MG63 (cell line): ENCODE results near the gene CLIC1. TPM values are rescaled to one million over a fixed set of nuclear protein-coding genes. Genes with fewer than 3 reads are reported as not detected.
"Not testable (repeated sequence)": the region's sequence is repeated elsewhere in the genome, so short reads cannot be mapped to it uniquely, and the experiment has no call there.

Experiments
- DNase-seq: peaks from one replicate; pipeline ENCODE4 v3.0.0-alpha.2; 2020
- H3K27me3 ChIP-seq: fragments of 250-450 bp; sonication (Bioruptor Pico); 2 replicates; pipeline ENCODE4 v1.5.1; 2020; ENCODE audit warnings: mild to moderate bottlenecking, moderate library complexity
- H3K36me3 ChIP-seq: fragments of 250-450 bp; sonication (Bioruptor Pico); 2 replicates; pipeline ENCODE4 v1.5.1; 2020; ENCODE audit warnings: mild to moderate bottlenecking, moderate library complexity
- H3K4me3 ChIP-seq: fragments of 250-450 bp; sonication (Bioruptor Pico); 2 replicates; pipeline ENCODE4 v1.5.1; 2020; ENCODE audit warnings: mild to moderate bottlenecking, moderate library complexity
- H3K9me3 ChIP-seq: fragments of 250-450 bp; sonication (Bioruptor Pico); 2 replicates; pipeline ENCODE4 v1.5.1; 2020; ENCODE audit warnings: mild to moderate bottlenecking, moderate library complexity
- total RNA-seq: library from RNA; depleted of rRNA; stranded (reverse); fragments of >200 nt; shearing (Covaris generic); gene quantifications from 2 replicates; pipeline ENCODE4 v1.2.3, GENCODE V29; 2014; ENCODE audit warnings: low replicate concordance

CLIC1 gene
- total RNA-seq, 1 experiment from 2014 or later: 764 TPM

DNA sequence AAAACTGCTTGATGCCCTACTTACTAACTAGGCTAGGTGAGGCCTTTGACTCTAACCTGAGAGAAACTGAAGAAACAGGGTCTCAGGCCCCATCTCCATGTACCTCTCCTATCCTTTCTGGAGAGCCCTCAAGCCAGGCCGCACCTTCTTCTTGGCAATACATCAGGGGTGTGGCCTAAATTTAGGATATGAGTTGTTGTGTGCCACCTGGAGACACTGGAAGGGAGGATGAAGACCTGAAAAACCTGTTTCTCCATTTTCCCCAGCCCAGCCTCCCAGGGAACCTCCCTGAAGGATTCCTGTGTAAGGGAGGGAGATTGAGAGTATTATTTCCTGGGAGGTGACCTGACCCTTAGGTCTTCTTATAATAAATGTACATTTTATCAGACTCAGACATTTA, 18.1 kb downstream of the CLIC1 start:
- H3K36me3 ChIP-seq: no peaks in the 10 kb centered on the region
- H3K4me3 ChIP-seq: no peak overlapping the region
- H3K9me3 ChIP-seq: no peaks in the 10 kb centered on the region
- no peak for DNase-seq
- H3K27me3 ChIP-seq: no peaks in the 10 kb centered on the region

DNA sequence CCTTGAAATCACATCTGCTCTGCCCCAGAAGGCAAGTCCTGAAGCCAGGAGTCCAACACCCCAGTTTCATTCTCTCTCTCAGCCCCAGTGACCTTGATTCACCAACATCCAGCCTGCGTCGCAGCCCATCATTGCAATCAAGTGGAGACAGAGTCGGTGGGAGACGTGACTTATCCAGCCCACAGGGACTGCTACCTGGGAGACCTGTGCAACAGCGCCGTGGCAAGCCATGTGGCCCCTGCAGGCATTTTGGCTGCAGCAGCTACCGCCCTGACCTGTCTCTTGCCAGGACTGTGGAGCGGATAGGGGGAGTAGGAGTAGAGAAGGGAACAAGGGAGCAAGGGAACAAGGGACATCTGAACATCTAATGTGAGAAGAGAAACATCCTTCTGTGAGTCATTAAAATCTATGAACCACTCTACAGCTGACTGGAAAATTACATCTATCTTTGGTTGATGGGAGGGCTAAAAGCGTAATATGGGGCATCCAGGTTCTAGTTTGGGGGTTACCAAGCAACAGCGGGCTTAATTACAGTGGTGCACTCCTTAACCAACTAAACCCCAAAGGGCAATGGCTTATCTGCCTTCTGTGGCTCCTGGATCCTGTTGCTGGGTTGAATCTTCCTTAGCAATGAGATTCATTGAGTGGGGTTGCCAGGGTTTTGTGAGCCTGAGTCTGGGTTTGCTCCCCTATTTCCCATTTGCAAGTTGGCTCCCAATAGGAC, 18.7 kb downstream of the CLIC1 start:
- no peaks in the 10 kb centered on the region for H3K36me3 ChIP-seq
- no peaks in the 10 kb centered on the region for H3K27me3 ChIP-seq
- DNase-seq: no peak
- H3K4me3 ChIP-seq: no peak overlapping the region
- H3K9me3 ChIP-seq: no peaks in the 10 kb centered on the region

DNA sequence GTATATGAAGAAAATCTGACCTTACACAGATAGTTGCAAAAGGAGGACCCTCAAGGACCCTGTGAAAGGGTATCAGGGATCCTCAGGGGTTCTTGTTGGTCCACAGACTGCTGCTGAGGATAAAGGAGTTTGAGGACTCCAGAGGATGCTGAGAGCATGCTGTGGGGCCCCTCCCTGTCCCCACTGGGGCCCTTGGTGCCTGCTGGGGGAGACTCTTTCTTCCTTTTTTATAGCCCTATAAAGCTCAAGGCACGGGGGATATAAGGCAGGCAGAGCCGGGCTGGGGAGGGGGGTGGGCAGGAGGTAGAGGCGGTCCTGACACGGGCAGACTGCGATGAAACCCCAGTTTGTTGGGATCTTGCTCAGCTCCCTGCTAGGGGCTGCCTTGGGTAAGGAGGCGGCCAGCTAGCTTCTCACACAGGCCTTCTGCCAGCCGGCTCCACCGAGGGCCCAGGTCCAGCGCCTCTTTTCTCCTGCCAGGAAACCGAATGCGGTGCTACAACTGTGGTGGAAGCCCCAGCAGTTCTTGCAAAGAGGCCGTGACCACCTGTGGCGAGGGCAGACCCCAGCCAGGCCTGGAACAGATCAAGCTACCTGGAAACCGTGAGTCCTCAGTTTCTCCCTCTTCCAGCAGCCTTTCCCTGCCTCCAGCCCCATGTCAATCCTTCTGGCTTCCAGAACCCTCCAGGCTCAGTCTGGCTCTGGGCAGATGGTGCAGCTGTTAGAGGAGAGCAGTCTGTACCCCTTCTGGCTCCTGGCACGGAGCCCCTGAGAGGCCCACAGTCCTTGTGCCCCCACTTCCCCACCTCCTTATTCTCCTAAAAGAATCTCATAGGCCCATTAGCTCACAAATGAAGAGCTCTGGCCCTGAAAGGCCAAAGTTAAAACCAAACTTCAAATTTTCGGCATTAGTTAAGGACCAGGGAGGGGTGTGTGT, 21.0 kb downstream of the CLIC1 start, which contains the start of gene LY6G6D:
Gene LY6G6D (plus strand): TSS at position 327 of the 937 bp plus-strand sequence. CDS start 8 bp downstream, at position 335.
- Histone ChIP-seq H3K27me3 (no peaks in the 10 kb centered on the region), H3K9me3 (no peaks in the 10 kb centered on the region), H3K4me3 (no peak within 1 kb of the TSS), H3K36me3 (no peaks in the 10 kb centered on the region)
- DNase-seq: no peak

DNA sequence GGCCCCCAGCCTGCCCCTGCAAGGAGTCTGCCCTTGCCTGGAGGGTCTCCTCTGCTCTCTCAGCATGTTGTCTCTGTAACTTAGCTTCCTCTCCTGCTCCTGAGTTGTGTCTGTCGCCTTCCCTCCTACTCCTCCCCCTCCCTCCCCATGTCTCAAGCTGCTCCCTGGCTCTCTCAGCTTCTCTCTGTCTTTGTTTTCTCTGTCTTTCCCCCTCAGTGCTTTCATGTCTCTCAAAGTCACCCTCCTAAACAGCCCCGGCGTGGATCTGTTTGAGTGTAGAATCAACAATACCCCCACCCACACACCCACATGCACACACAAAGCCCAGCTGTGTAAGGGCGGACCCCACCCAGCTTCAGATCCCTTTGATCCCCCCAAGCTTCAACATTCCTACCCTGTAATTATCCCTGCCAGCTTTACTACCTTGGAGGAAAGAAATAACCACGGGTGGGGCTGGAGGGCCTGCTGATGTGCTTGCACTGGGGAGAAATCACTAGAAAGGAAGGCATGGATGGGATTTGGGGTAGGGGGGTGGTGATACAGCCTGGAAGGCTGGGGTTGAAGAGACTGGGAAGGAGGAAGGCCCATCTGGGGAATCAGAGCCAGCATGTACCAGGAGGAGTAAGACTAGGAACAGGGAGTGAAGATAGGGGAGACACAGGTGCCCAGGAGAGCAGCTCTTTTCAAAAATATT, 22.2 kb downstream of the CLIC1 start:
- H3K9me3 ChIP-seq: no peaks in the 10 kb centered on the region
- DNase-seq: no peak
- no peaks in the 10 kb centered on the region for H3K27me3 ChIP-seq
- H3K4me3 ChIP-seq: no peak overlapping the region
- no peaks in the 10 kb centered on the region for H3K36me3 ChIP-seq

DNA sequence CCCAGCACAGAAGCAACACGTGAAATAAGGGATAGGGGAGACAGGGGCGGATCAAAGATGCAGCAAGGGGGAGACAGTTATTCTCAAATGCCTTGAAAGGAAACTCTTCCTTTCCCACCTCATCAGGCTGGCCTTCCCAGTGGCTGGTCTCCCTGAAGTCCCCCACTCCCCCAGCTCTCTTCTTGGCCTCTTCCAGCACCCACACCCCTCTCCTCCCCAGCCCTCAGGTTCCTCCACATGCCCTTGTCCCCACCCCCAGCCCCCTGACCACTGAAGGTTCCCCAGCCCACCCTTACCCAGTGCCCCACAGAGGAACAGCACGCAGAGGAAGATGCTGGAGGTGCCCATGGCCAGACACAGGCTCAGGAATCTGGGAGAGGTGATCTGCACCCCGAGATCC, 22.9 kb downstream of the CLIC1 start:
- H3K9me3 ChIP-seq: no peaks in the 10 kb centered on the region
- no peaks in the 10 kb centered on the region for H3K27me3 ChIP-seq
- no peaks in the 10 kb centered on the region for H3K36me3 ChIP-seq
- no peak for DNase-seq
- no peak overlapping the region for H3K4me3 ChIP-seq

DNA sequence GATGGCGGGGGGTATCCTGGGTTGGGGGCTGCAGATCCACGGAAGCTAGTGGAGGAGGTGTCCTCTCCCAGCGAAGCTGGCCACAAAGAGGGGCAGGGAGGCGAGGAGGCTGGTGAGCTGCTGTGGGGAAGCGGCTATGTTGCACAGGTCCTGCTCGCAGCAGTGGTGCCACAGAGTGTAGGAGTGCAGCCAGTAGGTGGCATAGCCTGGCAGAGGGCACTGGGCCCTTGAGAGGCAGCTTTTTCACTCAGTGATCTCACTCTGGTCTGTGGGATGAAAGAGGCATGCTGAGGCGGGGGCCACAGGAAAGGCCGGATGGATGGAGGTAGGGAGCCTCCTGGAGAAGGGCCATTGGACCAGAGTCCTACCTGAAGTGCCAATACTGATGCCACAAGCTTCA, 24.0 kb downstream of the CLIC1 start:
- no peak for DNase-seq
- no peaks in the 10 kb centered on the region for H3K36me3 ChIP-seq

DNA sequence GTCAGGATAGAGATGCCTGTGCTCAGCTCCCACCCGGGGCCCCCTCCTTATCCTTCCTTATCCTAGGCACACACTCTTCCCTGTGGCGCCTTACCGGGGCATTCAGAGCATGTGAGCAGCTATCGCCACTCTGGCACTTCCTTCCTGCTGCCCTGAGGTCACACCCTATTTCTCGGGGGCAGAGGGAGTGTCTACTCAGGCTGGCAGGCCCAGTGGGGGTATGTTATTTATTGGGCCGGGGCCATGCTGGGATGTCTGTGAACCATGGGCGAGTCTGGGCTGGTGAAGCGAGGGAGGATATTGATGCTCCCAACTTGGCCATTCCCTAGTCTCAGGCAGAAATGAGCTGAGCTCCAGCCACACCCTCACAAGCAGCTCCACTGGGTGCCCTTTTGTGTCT, 25.1 kb downstream of the CLIC1 start:
- no peaks in the 10 kb centered on the region for H3K9me3 ChIP-seq
- no peaks in the 10 kb centered on the region for H3K36me3 ChIP-seq
- no peaks in the 10 kb centered on the region for H3K27me3 ChIP-seq
- DNase-seq: no peak
- H3K4me3 ChIP-seq: no peak overlapping the region

More for the DNA sequence above, 24.0 kb downstream of the CLIC1 start:
- Histone ChIP-seq H3K9me3 (no peaks in the 10 kb centered on the region), H3K4me3 (no peak overlapping the region), H3K27me3 (no peaks in the 10 kb centered on the region)

DNA sequence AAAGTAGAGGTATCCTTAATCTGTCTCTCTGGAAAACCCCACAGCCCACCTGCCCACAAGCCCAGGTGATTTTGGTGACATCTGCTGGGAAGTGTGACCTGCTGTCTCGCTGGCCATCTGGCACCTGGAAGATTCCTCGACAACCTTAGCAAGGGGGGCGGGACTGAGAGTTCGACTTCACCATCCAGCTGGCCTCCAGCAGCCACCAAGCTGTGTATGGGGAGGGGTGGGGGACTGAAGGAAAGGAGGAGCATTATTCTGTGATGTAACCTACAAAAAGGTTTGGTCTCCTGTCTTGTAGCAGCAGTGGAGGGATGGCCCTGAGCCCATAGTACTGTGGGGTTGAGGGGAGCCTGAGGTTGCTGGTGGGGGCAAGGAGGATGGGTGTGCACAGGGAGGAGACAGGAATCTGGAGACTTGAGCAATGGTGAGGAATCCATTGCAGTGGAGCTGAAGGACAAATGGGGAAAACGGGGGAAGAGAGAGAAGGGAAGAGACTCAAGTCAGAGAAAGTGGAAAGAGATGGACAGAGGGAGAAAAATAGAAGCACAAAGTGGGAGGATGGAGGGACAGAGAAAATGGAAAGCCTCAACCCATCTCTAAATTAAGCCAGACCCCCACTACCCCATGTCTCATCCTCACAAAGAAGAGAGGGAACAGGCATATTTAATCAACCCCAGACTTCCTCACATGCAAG, 25.7 kb downstream of the CLIC1 start:
- DNase-seq: no peak

DNA sequence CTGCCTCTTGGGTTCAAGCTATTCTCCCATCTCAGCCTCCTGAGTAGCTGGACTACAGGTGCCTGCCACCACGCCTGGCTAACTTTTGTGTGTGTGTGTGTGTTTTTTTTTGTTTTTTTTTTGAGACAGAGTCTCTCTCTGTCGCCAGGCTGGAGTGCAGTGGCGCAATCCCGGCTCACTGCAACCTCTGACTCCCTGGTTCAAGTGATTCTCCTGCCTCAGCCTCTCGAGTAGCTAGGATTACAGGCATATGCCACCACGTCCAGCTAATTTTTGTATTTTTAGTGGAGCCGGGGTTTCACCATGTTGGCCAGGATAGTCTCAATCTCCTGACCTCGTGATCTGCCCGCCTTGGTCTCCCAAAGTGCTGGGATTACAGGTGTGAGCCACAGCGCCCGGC, 27.2 kb downstream of the CLIC1 start:
- not testable (repeated sequence) for H3K9me3 ChIP-seq, H3K4me3 ChIP-seq, DNase-seq, H3K27me3 ChIP-seq, H3K36me3 ChIP-seq

More for the DNA sequence above, 25.7 kb downstream of the CLIC1 start:
- Histone ChIP-seq H3K36me3 (no peaks in the 10 kb centered on the region), H3K27me3 (no peaks in the 10 kb centered on the region), H3K4me3 (no peak overlapping the region), H3K9me3 (no peaks in the 10 kb centered on the region)

DNA sequence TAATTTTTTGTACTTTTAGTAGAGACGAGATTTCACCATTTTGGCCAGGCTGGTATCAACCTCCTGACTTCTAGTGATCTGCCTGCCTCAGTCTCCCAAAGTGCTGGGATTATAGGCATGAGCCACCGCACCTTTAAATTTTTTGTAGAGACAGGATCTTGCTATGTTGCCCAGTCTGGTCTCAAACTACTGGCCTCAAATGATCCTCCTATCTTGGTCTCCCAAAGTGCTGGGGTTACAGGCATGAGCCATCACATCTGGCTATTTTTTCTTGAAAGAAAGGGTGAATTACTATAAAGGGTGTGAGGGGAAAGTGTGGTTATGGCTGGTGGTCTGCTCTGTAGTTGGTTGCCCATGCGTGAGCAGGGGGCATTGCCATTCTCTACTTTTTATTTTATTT, 28.1 kb downstream of the CLIC1 start:
- H3K27me3 ChIP-seq: no peaks in the 10 kb centered on the region
- H3K4me3 ChIP-seq: no peak overlapping the region
- no peaks in the 10 kb centered on the region for H3K9me3 ChIP-seq
- no peaks in the 10 kb centered on the region for H3K36me3 ChIP-seq
- no peak for DNase-seq

DNA sequence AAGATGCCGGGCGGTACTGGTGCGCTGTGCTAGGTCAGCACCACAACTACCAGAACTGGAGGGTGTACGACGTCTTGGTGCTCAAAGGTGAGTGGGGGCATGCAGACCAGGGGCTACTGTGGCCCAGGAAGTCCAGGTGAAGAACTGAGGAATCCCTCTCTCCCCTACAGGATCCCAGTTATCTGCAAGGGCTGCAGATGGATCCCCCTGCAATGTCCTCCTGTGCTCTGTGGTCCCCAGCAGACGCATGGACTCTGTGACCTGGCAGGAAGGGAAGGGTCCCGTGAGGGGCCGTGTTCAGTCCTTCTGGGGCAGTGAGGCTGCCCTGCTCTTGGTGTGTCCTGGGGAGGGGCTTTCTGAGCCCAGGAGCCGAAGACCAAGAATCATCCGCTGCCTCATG, 28.6 kb downstream of the CLIC1 start:
- Histone ChIP-seq H3K9me3 (no peaks in the 10 kb centered on the region), H3K4me3 (no peak overlapping the region), H3K27me3 (no peaks in the 10 kb centered on the region), H3K36me3 (no peaks in the 10 kb centered on the region)
- DNase-seq: no peak

DNA sequence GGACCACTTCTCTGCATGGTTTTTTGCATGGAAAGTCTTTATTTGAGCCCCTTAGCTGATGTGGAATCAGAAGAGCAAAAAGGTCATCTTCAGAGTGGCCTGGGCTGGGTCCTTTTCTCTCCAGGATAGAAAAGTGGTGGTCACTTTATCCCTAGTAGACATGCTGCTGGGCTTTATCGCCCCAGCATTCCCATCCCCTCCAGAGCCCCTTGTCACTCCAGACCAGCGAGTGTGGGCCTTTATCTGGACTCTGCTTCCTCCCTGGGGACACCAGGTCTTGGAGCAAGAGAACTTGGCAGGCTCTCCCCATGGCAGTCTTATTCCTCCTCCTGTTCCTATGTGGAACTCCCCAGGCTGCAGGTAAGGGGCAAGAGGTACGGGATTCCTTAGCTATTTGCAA, 29.7 kb downstream of the CLIC1 start, which contains the start of gene LY6G6F:
Gene LY6G6F (plus strand): TSS at position 268 of the 400 bp plus-strand sequence. CDS start 41 bp downstream, at position 309.
- H3K4me3 ChIP-seq: no peak within 1 kb of the TSS
- DNase-seq: no peak
- H3K9me3 ChIP-seq: no peaks in the 10 kb centered on the region
- no peaks in the 10 kb centered on the region for H3K27me3 ChIP-seq
- H3K36me3 ChIP-seq: no peaks in the 10 kb centered on the region

DNA sequence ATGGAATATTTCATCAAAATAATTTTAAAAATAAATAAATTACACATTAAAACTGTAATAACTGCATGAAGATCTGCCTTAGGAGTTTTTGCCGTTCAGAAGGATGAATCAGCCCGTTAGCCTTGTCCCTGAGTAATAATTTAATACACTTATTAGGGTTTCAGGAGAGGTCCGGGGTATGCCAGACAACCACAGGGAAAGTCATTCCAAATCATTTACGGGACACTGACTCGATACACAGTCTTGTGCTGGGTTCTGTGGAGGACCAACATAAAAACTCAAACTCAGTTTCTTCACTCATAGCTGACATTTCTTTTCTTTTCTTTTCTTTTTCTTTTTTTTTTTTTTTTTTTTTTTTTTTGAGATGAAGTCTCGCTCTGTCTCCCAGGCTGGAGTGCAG, 30.4 kb downstream of the CLIC1 start:
- no peak for DNase-seq
- H3K4me3 ChIP-seq: no peak overlapping the region
- no peaks in the 10 kb centered on the region for H3K36me3 ChIP-seq
- no peaks in the 10 kb centered on the region for H3K27me3 ChIP-seq
- H3K9me3 ChIP-seq: no peaks in the 10 kb centered on the region

DNA sequence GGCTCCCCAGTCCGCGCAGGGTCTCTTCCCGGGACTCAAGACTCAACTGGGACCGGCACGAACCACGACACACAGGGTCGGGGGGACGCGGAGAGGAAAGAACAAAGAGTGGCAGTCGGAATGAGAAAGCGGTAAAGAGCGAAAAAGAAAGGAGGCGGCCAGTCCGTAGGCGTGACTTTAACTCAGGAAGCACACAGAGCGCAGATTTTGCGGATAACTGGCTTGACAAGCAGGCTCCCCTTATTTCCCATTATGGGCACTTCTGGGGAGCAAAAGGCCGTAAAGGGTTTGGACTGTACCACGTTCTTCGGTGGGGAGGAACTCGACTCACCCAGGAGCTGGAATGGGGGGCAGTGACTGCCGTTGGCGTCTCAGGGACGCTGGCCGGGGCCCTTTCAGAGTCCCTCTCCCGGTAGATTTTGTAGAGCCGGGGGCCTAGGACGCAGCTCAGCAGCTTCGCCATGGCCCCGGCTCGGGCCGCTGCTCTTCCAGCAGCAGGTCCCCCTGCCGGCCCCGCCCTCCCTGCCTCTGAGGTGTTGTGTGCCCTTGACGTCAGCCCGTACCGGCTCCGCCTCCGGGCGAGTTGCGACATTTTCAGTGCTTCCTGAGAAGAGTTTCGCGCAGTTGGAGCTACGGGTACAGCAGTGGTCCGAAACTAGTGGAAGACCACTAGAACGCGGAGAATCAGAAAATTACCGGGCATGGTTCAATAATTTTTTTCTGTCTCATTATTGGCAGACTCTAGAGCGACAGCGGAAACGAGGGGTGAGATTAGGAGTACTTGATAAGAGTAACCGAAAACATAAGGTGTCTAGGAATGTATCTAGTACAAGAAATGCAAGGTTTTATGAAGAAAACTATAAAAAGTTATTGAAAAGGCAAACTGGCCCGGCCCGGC, 33.3 kb downstream of the CLIC1 start, which contains the start of gene ABHD16A:
Gene ABHD16A (minus strand): TSS at position 506 of the 898 bp plus-strand sequence. CDS start 43 bp downstream, at position 463.
- peak within 1 kb of the TSS; percentile 91 for H3K4me3 ChIP-seq
- no peaks in the 10 kb centered on the region for H3K27me3 ChIP-seq
- H3K9me3 ChIP-seq: no peaks in the 10 kb centered on the region
- H3K36me3 ChIP-seq: no peaks in the 10 kb centered on the region
- DNase-seq: peak; percentile 96

DNA sequence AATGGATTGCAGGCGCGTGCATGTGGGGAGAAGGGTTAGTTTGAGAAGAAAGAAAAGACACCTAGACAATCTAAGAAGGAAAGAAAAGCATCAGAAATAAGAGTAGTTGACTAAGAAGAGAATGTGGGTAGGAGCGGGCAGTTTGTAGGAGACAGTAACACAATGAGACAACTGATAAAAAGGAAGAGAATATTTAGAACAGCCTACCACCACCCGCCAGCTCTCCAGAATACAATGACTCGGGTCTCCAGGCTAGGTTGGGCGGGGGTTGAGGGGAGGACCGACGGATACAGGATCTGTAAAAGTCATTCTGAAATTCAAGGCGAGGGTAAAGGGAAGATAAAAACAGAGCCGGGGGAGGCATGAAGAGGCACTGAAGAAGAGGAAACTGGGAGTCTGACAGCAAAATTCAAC, 33.9 kb downstream of the CLIC1 start:
- H3K4me3 ChIP-seq: peak overlapping the region; percentile 91

More for the DNA sequence above, 33.9 kb downstream of the CLIC1 start:
- Histone ChIP-seq H3K27me3 (no peaks in the 10 kb centered on the region), H3K9me3 (no peaks in the 10 kb centered on the region), H3K36me3 (no peaks in the 10 kb centered on the region)
- DNase-seq: peak; percentile 4
